Right lung (tissue), 5 donors: ENCODE results near the gene POMZP3. TPM values are rescaled to one million over a fixed set of nuclear protein-coding genes. Genes with fewer than 3 reads are reported as not detected.
"Not testable (repeated sequence)": the region's sequence is repeated elsewhere in the genome, so short reads cannot be mapped to it uniquely, and the experiment has no call there.

ENCODE experiments used
- DNase-seq, 2 donors: peaks; one replicate each; pipeline ENCODE4 v3.0.0-alpha.2; 2013
- polyA plus RNA-seq, 5 donors: library from polyadenylated mRNA; unstranded; fragments of 120-200 nt; gene quantifications; one replicate each; pipeline versions ENCODE4 v1.2.1 to v1.2.3, GENCODE V29; 2013; ENCODE audit warnings: inconsistent platforms in 1 of 5, low replicate concordance in 1 of 5; ENCODE audit not compliant: insufficient read length in 5 of 5, insufficient read depth in 1 of 5

The POMZP3 gene
- polyA plus RNA-seq, 5 donors, result 14.8 to 22.9 (median 18.3) TPM

DNA sequence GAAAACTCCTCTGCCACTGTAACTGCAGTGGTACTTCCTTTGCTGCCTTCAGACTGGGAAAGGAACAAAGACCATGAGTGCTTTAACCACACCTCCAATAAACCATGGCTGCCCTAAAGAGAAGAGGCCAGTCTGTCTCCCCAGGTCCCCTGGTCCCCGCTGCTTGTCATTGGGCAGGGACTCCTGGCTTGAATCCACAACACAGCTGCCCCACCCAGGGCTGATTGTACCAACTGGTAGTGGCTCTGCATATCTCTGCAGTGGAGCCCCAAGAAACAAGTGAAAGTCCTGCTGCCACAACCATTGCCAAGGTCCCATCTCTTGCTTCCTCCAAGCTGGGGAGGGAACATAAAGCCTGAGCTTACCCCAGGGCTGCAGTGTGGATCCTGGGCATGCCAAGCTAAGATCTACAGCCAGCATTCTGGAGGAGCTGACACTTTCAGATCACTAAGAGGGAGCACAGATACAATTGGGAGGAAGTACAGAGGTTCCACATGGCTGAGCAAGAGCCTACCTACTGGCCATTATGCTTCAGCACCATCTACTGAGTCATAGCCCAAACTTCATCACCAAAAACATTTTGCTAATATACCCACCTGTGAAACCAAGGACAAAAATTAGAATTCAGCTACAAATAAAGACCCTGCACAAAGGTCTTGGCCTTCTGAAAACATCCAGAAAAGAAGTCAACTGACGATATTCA is 35.3 kb downstream of the POMZP3 start:
- not testable (repeated sequence) for DNase-seq

DNA sequence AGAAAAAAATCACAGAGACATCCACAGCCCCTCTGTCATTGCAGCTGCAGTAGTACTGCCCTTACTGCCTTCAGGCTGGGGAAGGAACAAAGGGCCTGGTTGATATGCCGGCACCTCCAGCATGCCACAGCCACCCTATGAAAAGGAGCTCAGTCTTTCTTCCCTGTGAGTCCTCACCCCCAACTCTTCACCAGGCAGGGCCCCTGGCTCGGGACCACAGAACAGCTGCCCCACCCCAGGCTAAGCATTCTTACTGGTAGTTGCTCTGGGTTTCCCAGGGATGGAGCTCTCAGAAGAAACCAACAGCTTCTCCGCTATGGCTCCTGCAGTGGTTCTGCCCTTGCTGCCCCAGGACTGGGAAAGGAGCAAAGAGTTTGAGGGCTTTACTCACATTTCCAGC is 36.0 kb downstream of the POMZP3 start:
- not testable (repeated sequence) for DNase-seq

GRCh38 chr7:76588586-76588985 is 38.5 kb downstream of the POMZP3 start:
- DNase-seq, result not testable (repeated sequence)

DNA sequence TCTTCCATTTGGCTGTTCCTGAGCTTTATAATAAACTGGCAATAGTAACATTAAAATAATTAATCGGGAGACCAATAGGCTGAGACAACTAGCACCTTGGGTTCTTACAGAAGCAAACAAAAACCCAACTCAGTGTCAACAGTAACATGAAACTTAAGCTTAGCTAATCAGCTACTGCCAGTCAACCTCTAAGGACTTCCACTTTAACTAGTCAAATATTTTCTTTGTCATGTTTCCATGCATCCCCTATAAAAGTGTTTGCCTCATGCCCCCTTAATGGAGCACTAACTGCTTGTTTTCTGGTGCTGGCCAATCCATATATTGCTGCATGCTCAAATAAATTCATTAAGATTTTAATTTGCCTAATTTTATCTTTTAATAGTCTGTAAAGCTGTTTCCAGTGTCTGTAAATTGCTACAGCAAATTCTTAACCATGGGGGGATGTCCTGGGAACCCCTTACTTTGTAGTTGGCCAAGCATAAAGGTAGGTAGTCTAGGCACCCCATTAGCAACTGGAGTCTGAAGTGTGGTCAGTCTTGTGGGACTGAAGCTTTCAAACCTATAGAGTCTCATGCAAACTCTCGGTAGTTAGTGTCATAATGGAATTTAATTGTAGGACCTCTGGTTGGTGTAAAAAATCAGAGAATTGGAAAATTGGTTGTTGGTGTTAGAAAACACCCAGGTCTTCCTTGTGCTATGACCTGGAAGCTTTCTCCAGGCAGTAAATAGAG is 40.3 kb downstream of the POMZP3 start:
- DNase-seq, result not testable (repeated sequence)

- DNase-seq, result peak; percentile 12 to 20
These were observed 43.3 kb downstream of the POMZP3 start for GRCh38 chr7:76583636-76584281.

DNA sequence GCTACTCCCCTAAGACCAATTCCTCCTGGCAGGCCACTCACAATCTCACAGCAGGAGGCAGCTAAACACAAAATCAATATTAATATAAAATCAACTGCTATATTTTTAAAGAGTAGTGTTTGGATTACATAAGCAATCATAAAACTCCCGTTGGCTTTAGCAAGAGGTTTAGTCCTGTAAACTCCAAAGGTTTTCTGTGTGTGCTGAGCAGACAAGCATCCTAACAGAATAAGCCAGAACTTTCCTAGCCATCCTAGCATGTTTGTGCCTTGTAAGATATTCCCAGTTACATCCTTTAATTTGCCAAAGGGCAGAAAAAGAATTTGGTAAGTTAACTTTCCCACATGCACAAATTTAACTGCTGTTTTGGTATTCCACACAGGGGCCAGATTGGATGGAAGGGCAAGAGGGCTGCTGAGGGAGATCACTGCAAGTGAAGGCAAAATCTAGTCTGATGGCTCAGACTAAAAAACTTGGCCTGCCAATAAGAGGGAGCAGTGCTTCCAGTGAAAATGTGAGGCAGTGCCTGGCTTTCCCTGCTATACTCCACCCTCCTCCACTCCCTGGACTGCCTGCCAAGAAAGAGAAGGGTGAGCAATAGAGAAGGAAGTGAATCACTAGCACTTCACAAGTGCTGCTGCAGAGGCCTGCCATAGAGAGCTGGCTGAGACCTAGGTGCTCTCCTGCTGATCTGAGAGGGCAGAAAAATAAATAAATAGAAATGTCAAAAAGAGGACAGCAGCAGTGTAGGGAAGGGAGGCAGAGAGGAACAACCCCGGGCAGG is 44.0 kb downstream of the POMZP3 start:
- DNase-seq, result peak; percentile 45 to 58

DNA sequence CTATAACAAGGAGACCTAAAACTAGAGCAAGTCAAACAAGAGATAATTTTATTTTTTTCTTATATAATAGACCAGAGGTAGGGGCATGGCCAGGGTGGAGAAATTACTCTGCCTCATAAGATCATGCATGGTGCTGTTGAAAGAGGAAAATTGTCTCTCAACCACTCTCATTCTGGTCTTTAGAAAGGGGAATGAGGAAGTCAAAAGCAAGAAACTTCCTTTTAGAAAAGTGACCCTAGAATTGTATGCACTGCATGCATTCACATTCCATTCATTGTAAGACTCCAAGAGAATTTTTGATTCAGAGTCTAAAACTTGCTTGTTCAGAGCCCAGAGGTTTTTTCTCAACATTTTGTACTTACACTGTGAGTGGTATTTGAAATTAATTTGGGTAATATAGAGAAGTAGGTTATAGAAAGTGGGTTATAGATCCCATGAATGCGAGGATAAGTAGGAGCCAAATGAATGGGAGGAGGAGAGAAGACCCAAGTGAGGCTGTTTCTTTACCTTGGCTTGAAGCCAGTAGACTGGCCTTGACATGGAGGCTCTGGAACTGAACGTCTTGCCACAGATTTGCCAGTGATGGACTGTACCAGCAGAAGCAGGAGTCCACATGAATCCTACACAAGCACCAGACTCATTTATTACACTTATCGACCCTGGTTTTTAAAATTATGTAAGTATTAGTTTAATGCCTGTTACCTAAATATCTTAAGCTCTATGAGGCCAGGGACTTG is 51.0 kb downstream of the POMZP3 start:
- not testable (repeated sequence) for DNase-seq

DNA sequence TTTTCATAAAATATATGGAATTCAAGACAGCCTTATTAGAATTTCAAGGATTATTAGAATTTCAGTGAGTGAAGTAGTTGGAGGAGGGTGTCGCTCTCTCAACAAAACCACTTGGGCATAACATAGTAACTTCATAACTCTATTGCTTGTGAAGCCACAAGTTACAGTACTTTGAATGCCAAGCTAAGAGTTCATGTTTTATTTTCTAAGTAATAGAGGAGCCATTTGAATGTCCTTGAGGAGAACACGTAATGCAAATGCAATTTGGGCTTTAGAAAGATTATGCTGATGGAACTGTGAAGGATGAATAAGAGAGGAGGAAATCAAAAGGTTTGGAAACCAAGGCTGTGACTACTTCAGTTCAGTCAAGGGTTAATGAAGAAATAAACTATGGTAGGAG is 51.6 kb downstream of the POMZP3 start:
- DNase-seq, result not testable (repeated sequence)

- DNase-seq, result not testable (repeated sequence)
These were observed 54.8 kb downstream of the POMZP3 start for GRCh38 chr7:76572296-76572695.

GRCh38 chr7:76570324-76570775 is 56.7 kb downstream of the POMZP3 start:
- not testable (repeated sequence) for DNase-seq

- DNase-seq, result not testable (repeated sequence)
These were observed 58.3 kb downstream of the POMZP3 start for GRCh38 chr7:76568742-76569141.

DNA sequence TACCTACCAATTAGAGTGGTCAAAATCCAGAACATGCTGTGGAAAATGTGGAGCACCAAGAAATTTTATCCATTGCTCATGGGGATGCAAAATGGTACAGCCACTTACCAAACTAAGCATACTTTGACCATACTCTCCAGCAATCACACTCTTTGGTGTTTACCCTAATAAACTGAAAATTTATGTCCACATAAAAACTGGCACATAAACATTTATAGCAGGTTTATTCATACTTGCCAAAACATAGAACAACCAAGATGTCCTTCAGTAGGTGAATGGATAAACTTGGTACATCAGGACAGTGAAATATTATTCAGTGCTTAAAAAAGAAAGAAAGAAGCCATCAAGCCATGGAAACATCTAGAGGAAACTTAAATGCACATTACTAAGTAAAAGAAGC is 59.3 kb downstream of the POMZP3 start:
- DNase-seq, result not testable (repeated sequence)

GRCh38 chr7:76567311-76567710 is 59.8 kb downstream of the POMZP3 start:
- not testable (repeated sequence) for DNase-seq

GRCh38 chr7:76565001-76565400 is 62.1 kb downstream of the POMZP3 start:
- not testable (repeated sequence) for DNase-seq

DNA sequence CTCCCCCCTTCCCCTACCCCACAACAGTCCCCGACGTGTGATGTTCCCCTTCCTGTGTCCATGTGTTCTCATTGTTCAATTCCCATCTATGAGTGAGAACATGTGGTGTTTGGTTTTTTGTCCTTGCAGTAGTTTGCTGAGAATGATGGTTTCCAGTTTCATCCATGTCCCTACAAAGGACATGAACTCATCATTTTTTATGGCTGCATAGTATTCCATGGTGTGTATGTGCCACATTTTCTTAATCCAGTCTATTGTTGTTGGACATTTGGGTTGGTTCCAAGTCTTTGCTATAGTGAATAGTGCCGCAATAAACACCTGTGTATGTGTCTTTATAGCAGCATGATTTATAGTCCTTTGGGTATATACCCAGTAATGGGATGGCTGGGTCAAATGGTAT is 65.7 kb downstream of the POMZP3 start:
- not testable (repeated sequence) for DNase-seq

GRCh38 chr7:76560157-76560556 is 66.9 kb downstream of the POMZP3 start:
- DNase-seq, result not testable (repeated sequence)

Other genes starting within 250 kb of the POMZP3 start
- gene SSC4D, start 217.6 kb downstream of the POMZP3 start, polyA plus RNA-seq, result 1 to 10 TPM in 4 of 5 donors, under 1 TPM in 1; 0.99 to 2.0 (median 1.6) TPM
- 10 to 100 TPM in 1 of 5 donors, 1 to 10 TPM in 4; 2.0 to 12.7 (median 2.3) TPM for gene ZP3, start 202.3 kb downstream of the POMZP3 start, polyA plus RNA-seq
- 10 to 100 TPM in 3 of 5 donors, 1 to 10 TPM in 2; 8.3 to 13.9 (median 11.0) TPM for gene DTX2, start 165.6 kb downstream of the POMZP3 start, polyA plus RNA-seq
- gene UPK3B, start 116.7 kb downstream of the POMZP3 start, polyA plus RNA-seq, result 10 to 100 TPM in 4 of 5 donors, 1 to 10 TPM in 1; 6.8 to 56.1 (median 18.0) TPM
- gene SPDYE16, start 84.0 kb downstream of the POMZP3 start, polyA plus RNA-seq, result 1 to 10 TPM; 2.6 to 5.3 (median 4.1) TPM